LoVo (cell line): ENCODE results near the gene LCE2C.
A peak's percentile ranks its signal among the peaks of the same experiment; 100 is the strongest.
"Not testable (repeated sequence)": the region's sequence is repeated elsewhere in the genome, so short reads cannot be mapped to it uniquely, and the experiment has no call there.

Experiments used
- DNase-seq: peaks from one replicate; pipeline ENCODE4 v3.0.0-alpha.2; 2016; ENCODE audit warnings: low spot score

LCE2C gene

GRCh38 chr1:152674983-152675382, at the start of gene LCE2C:
Gene LCE2C, plus strand, starts transcription at chr1:152675279. Its CDS starts 737 bp downstream, at chr1:152676016.
- not testable (repeated sequence) for DNase-seq

- no peak for DNase-seq
Observed at GRCh38 chr1:152626744-152627143, 48.3 kb upstream of the LCE2C start.

GRCh38 chr1:152630596-152630995, 44.5 kb upstream of the LCE2C start:
- no peak for DNase-seq

GRCh38 chr1:152640351-152640750, 34.7 kb upstream of the LCE2C start:
- no peak for DNase-seq

- DNase-seq = no peak
Observed at GRCh38 chr1:152643945-152644344, 31.1 kb upstream of the LCE2C start.

DNA sequence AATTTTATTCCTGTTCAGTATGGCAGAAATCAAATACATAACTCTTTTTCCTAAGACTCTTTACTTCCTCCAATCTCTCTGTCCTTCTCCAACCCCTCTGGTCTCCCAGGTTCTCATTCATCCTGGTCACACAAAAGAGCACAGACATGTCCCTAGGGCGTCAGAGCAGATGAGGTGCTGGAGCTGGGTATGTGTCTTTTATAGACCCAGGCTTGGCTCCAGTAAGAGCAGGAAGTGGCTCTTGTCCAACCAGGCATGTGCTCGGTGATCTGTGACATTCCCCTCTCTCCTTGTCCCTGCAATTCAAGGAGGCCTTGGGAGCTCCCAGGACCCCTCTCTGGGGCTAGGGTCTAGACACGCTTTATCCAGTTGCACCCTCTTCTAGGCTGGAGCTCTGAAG, 29.9 kb upstream of the LCE2C start:
- no peak for DNase-seq

DNA sequence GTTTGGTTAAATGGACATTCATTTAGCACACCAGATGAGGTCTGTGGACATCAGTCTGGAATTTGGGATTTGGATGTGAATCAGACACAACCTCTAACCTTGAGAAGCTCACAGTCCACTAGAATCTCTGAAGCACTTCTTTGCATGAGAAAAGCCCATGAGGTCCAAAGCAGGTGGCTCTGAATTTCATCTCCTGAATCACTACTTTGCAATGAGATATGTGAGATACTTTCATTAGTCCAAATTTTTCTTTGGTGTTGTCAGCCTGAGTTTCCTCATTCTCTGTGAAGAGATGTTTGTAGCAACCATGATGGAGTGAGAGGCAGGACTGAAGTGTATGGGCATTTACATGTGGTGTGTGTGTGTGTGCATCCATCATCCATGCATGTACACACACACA, 28.4 kb upstream of the LCE2C start:
- DNase-seq = no peak

- DNase-seq = peak; percentile 43
Observed at GRCh38 chr1:152654110-152654509, 21.0 kb upstream of the LCE2C start.

GRCh38 chr1:152656459-152656858, 18.6 kb upstream of the LCE2C start:
- DNase-seq = no peak

GRCh38 chr1:152657677-152658076, 17.4 kb upstream of the LCE2C start:
- no peak for DNase-seq

DNA sequence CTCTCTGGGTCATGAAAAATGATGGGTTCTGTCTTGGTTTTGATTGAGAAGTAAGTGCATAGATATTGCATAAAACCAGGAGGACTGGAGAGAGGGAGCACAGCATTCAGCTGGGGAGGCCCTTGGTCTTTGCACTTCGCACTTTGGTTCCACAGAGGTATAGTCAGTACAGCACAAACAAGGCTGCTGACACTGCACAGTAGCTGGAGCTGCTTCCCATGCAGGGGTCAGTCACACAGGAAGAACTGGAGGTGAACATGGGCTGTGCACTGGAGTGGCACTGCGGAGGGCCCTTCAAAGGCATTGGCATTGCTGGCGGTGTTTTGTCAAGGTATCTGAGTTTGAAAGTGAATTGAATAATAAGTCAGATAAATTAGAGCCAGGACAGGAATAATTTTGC, 16.4 kb upstream of the LCE2C start:
- DNase-seq = no peak

DNA sequence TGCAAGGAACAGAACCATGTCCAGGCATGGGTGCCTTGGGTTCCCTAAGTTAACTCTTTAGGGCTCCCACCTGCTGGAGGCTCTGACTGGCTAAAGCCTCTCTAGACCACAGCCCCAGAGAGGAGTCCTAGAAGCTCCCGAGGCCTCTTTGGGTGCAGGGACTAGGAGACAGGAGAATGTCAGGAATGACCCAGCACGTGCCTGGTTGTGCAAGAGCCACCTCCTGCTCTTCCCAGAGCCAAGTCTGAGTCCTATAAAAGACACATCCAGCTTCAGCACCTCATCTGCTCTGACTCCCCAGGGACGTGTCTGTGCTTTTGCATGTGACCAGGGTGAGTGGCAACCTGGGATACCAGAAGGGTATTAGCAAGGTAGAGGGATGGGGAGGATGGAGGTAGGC, 12.0 kb upstream of the LCE2C start, which contains the start of gene LCE2D:
Gene LCE2D, plus strand, starts transcription at position 283 of the 400 bp plus-strand sequence. CDS start 726 bp downstream, outside the sequence.
- no peak for DNase-seq

- DNase-seq = not testable (repeated sequence)
Observed at GRCh38 chr1:152666171-152666570, 8.9 kb upstream of the LCE2C start.

DNA sequence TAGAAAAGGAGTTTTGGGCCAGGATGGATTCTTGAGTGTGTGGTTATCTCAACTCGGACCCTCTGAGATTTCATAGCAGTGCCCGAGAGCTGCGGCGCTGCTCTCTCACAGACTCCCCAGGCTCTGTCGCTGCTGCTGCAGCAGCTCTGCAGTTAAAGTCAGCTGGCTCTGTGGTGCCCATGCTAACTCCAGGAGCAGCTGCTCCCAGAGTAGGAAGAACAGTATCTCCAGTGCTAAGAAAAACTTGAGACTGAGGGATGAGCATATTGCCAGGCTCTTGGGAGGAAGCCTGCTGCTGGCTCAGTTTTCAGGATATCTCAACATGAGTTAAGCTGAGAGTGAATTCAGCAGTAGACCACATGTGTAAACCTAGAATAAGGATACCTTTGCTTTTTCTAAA, 7.4 kb upstream of the LCE2C start:
- DNase-seq = no peak

- DNase-seq = no peak
Observed at GRCh38 chr1:152673016-152673415, 2.1 kb upstream of the LCE2C start.

- DNase-seq = no peak
Observed at GRCh38 chr1:152679459-152679858, 4.4 kb downstream of the LCE2C start.

DNA sequence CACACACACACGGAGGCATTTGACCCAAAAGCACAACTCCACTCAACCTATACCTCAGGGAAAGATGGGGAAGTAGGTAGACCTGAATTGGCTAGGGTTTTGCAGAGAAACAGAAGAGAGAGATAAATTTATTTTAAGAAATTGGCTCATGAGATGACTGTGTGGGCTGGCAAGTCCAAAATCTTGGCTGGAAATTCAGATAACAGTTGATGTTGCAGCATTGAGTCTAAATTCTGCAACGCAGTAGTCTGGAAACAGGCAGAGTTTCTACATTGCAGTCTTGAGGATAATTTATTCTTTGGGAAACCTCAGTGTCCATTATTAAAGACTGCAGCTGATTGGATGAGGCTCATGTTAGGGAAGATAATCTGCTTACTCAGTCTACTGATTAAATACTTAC, 6.5 kb downstream of the LCE2C start:
- DNase-seq = no peak

DNA sequence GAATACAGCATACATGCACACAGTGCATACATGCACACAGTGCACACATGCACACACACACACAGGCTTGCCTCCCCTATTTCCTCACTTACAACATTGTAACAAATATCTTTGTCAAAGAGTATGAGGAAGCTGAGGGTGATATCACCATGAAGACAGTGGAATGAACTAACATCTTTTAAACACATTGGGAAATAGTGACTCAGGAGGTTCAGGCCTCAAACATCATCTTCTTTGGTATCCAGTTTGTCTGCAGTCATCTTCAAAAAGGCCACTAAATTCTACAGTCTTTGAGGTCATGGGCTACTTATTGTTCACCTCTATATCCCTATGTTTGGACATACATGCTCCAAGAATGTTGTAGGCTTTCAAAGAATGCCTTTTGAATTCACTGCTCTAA, 8.8 kb downstream of the LCE2C start:
- DNase-seq = no peak

DNA sequence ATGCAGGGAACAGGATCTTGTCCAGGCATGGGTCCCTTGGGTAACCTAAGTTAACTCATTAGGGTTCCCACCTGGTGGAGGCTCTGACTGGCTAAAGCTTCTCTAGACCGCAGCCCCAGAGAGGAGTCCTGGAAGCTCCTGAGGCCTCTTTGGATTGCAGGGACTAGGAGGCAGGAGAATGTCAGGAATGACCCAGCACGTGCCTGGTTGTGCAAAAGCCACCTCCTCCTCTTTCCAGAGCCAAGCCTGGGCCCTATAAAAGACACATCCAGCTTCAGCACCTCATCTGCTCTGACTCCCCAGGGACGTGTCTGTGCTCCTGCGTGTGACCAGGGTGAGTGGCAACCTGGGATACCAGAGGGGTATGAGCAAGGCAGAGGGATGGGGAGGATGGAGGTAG, 10.7 kb downstream of the LCE2C start, which contains the start of gene LCE2B:
Gene LCE2B, plus strand, starts transcription at position 301 of the 400 bp plus-strand sequence. CDS start 721 bp downstream, outside the sequence.
- DNase-seq = not testable (repeated sequence)

DNA sequence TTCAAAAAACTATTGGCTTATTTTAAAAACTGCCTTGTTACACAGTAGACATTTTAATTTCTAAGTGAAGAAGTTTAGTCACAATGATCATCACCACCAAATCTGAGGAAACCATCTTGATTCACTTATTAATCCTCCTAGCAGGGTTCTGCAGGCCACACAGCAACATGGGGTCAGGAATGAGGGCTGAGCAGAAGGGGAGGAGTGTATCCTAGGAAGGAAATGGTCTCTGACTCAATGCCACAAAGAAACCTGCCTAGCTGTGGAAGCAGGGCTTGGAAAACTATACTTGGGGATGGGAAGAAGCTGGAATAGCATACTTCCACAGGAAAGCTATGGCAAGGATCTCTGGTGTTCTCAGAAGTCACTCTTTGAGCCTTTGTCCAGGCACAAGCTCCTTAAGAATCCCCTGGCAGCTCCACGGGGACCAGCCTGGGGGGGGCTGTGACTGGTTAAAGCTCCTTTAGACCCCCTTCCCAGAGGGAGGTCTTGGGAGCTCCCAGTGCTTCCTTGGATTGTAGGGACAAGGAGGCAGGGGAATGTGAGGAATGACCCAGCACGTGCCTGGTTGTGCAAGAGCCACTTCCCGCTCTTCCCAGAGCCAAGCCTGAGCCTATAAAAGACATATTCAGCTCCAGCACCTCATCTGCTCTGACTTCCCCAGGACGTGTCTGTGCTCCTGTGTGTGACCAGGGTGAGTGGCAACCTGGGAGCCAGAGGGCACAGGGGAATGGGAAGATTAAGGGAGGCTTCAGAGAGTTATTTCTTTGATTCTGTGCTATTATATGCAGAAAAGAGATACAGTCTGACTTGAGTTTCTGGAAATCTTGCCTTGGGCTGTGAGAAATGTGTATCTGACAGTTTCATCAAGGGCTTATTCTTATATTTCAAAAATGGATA, 22.9 kb downstream of the LCE2C start, which contains the start of gene LCE2A:
Gene LCE2A, plus strand, starts transcription at position 645 of the 900 bp plus-strand sequence. CDS start 557 bp downstream, outside the sequence.
- no peak for DNase-seq

DNA sequence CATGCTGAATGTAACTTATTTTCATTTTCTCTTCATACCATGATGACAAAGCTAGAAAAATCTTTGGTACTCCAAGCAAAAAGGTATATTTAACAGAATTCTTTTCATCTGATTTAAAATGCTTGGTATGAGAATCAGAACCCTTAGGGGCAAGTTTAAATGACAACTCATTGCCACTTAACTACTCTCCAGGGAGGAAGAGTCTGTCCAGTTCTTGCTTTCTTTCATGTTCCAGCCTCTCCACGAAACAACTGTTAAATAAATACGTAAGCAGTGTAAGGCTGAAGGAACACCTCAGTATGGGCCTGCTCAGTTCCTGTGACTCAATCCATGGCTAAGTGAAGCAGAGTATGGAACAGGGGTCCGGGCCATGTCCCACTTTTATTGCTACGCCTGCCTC, 24.7 kb downstream of the LCE2C start:
- no peak for DNase-seq

DNA sequence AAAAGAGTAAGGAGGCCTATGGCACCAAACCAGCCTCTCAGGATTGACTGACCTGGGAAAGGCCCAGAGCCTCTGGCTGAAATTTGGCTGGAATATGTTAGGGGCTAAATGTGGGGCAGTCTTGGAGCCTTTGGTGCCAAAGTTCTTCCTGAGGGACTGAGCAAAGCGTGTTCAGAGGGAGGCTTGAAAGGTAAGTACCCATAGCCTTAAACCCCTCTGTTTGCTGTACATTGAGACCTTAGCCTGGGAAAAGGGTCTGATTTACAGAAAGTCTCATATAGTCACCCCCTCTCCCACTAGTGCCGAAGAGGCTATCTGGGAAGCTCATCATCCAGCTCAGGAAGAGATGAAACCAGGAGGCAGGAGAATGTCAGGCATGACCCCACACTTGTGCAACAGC, 32.8 kb downstream of the LCE2C start, which contains the start of gene LCE4A:
Gene LCE4A, plus strand, starts transcription at position 301 of the 400 bp plus-strand sequence. CDS start 916 bp downstream, outside the sequence.
- no peak for DNase-seq

- no peak for DNase-seq
Observed at GRCh38 chr1:152718238-152718637, 43.2 kb downstream of the LCE2C start.
